T47D (cell line): ENCODE measurements around the gene FOXN4.

Experiments used
- DNase-seq, 2 experiments: peaks; one replicate each; pipeline versions ENCODE4 v3.0.0 to v3.0.0-alpha.2; 2011 to 2012; ENCODE audit warnings: low read depth in 1 of 2, low spot score in 1 of 2
- JUND ChIP-seq: IDR thresholded peaks from 2 replicates; pipeline ENCODE4 v1.6.1; 2012; ENCODE audit warnings: low read depth
- in situ Hi-C: cut with HindIII; loops from 2 replicates; pipeline ENCODE4 v1.10.0; 2016; ENCODE audit warnings: low sequenced_read_pairs, low pct_unique_long_range_greater_than_20kb

The FOXN4 gene

GRCh38 chr12:109287181-109287580, 21.9 kb downstream of the FOXN4 start:
- TF ChIP-seq JUND, result no peak
- no peak for DNase-seq
- in situ Hi-C loops, result no loop called here

GRCh38 chr12:109286652-109287051, 22.4 kb downstream of the FOXN4 start:
- in situ Hi-C loops, result no loop called here
- DNase-seq, result no peak
- TF ChIP-seq JUND, result no peak

GRCh38 chr12:109286252-109286651, 22.8 kb downstream of the FOXN4 start:
- in situ Hi-C loops, result no loop called here
- TF ChIP-seq JUND, result no peak
- no peak for DNase-seq

GRCh38 chr12:109284392-109284791, 24.7 kb downstream of the FOXN4 start:
- in situ Hi-C loops, result no loop called here
- DNase-seq, result no peak
- no peak for TF ChIP-seq JUND

GRCh38 chr12:109281452-109281851, 27.6 kb downstream of the FOXN4 start:
- no peak for TF ChIP-seq JUND
- no peak for DNase-seq
- in situ Hi-C loops, result no loop called here

GRCh38 chr12:109279525-109279924, 29.6 kb downstream of the FOXN4 start:
- in situ Hi-C loops, result no loop called here

GRCh38 chr12:109278912-109279311, 30.2 kb downstream of the FOXN4 start:
- TF ChIP-seq JUND, result no peak
- in situ Hi-C loops, result no loop called here
- no peak for DNase-seq

More at GRCh38 chr12:109279525-109279924, 29.6 kb downstream of the FOXN4 start:
- no peak for TF ChIP-seq JUND
- DNase-seq, result no peak

GRCh38 chr12:109277899-109278762, 31.0 kb downstream of the FOXN4 start:
- no peak for TF ChIP-seq JUND
- DNase-seq, result no peak
- in situ Hi-C loops, result no loop called here

- no peak for DNase-seq
- no peak for TF ChIP-seq JUND
- in situ Hi-C loops, result no loop called here
These were observed 31.7 kb downstream of the FOXN4 start for GRCh38 chr12:109277255-109277898.

GRCh38 chr12:109276160-109276559, 32.9 kb downstream of the FOXN4 start:
- in situ Hi-C loops, result no loop called here
- no peak for TF ChIP-seq JUND
- no peak for DNase-seq

GRCh38 chr12:109275173-109275572, 33.9 kb downstream of the FOXN4 start:
- TF ChIP-seq JUND, result no peak
- in situ Hi-C loops, result no loop called here
- no peak for DNase-seq

- no peak for TF ChIP-seq JUND
- DNase-seq, result no peak
- in situ Hi-C loops, result no loop called here
These were observed 34.7 kb downstream of the FOXN4 start for GRCh38 chr12:109274381-109274780.

GRCh38 chr12:109273354-109273753, 35.7 kb downstream of the FOXN4 start:
- in situ Hi-C loops, result no loop called here
- no peak for DNase-seq
- TF ChIP-seq JUND, result no peak
